GM18909 (cell line): ENCODE measurements around the gene SRP9.
"Not testable (repeated sequence)": the region's sequence is repeated elsewhere in the genome, so short reads cannot be mapped to it uniquely, and the experiment has no call there.

Source experiments
- ATAC-seq: cut with Tn5 transposase; IDR thresholded peaks from one replicate; pipeline ENCODE4 v1.9.1; 2021; ENCODE audit warnings: mild to moderate bottlenecking; ENCODE audit not compliant: unreplicated experiment, poor library complexity

SRP9 gene

GRCh38 chr1:225812488-225813213 lies 35.0 kb downstream of the SRP9 start:
- no peak for ATAC-seq

- ATAC-seq = no peak
Observed at GRCh38 chr1:225813214-225813964, 35.8 kb downstream of the SRP9 start.

GRCh38 chr1:225814381-225814780 lies 36.8 kb downstream of the SRP9 start:
- ATAC-seq = no peak

- not testable (repeated sequence) for ATAC-seq
Observed at GRCh38 chr1:225815090-225815489, 37.5 kb downstream of the SRP9 start.

- ATAC-seq = no peak
Observed at GRCh38 chr1:225815526-225816178, 38.0 kb downstream of the SRP9 start.

GRCh38 chr1:225816643-225817538 lies 39.3 kb downstream of the SRP9 start:
- ATAC-seq = no peak

- no peak for ATAC-seq
Observed at GRCh38 chr1:225817611-225818061, 40.0 kb downstream of the SRP9 start.

- no peak for ATAC-seq
Observed at GRCh38 chr1:225818229-225818628, 40.6 kb downstream of the SRP9 start.

GRCh38 chr1:225819346-225820192 lies 41.9 kb downstream of the SRP9 start:
- ATAC-seq = no peak

- no peak for ATAC-seq
Observed at GRCh38 chr1:225820522-225821120, 43.0 kb downstream of the SRP9 start.

GRCh38 chr1:225822655-225823403 lies 45.2 kb downstream of the SRP9 start:
- no peak for ATAC-seq

GRCh38 chr1:225823811-225824261 lies 46.2 kb downstream of the SRP9 start:
- no peak for ATAC-seq

- no peak for ATAC-seq
Observed at GRCh38 chr1:225824533-225824941, 46.9 kb downstream of the SRP9 start.

GRCh38 chr1:225825078-225825477 lies 47.5 kb downstream of the SRP9 start:
- no peak for ATAC-seq

GRCh38 chr1:225825607-225826007 lies 48.0 kb downstream of the SRP9 start:
- ATAC-seq = no peak

- no peak for ATAC-seq
Observed at GRCh38 chr1:225827076-225827475, 49.5 kb downstream of the SRP9 start.

- ATAC-seq = no peak
Observed at GRCh38 chr1:225828706-225829345, 51.2 kb downstream of the SRP9 start.

- ATAC-seq = no peak
Observed at GRCh38 chr1:225830841-225831240, 53.2 kb downstream of the SRP9 start.
